ENCODE results near the gene TMEM82.
"Not testable (repeated sequence)": the region's sequence is repeated elsewhere in the genome, so short reads cannot be mapped to it uniquely, and the experiment has no call there.

The TMEM82 gene

DNA sequence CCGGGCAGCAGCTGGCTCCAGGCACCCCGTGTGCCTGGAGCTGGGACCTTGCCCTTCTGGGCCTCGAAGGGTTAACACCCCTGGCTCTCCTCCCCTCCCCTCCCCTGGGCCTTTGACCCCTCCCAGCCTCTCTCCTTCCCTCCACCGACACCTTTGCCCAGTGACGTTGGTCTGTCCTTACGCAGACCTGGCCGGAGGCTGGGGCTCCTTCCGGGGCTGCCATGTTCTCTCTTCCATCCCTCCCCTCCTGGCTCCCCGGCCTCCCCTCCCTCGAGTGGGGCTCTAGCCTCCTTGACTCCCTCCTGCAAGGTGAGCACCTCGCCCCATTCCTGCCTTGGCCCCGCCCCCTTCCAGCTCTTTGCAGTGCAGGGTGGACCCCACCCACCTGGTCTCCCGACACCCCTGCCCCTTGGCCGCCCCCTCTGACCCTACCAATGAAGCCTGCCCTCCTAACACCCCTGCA lies at the start of gene TMEM82:
TMEM82 (plus strand) TSS at position 161 of the 463 bp plus-strand sequence; CDS start at position 222, 61 bp downstream.
- TF ChIP-seq, protein P1, sequence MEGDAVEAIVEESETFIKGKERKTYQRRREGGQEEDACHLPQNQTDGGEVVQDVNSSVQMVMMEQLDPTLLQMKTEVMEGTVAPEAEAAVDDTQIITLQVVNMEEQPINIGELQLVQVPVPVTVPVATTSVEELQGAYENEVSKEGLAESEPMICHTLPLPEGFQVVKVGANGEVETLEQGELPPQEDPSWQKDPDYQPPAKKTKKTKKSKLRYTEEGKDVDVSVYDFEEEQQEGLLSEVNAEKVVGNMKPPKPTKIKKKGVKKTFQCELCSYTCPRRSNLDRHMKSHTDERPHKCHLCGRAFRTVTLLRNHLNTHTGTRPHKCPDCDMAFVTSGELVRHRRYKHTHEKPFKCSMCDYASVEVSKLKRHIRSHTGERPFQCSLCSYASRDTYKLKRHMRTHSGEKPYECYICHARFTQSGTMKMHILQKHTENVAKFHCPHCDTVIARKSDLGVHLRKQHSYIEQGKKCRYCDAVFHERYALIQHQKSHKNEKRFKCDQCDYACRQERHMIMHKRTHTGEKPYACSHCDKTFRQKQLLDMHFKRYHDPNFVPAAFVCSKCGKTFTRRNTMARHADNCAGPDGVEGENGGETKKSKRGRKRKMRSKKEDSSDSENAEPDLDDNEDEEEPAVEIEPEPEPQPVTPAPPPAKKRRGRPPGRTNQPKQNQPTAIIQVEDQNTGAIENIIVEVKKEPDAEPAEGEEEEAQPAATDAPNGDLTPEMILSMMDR (conservative IDR thresholded peaks at IDR 0.05; ENCODE audit: control insufficient read depth, insufficient read depth, low read depth, low read length), result no peak
- DNase-seq (ENCODE audit: low read depth), result no peak
- no peak within 1 kb of the TSS for H3K4me3 ChIP-seq (ENCODE audit: control insufficient read depth, low read depth, low read length)

GRCh38 chr1:15693371-15693770 lies 48.9 kb upstream of the TMEM82 start:
- TF ChIP-seq, protein P1 (conservative IDR thresholded peaks at IDR 0.05; ENCODE audit: control insufficient read depth, insufficient read depth, low read depth, low read length), result no peak
- no peak for DNase-seq (ENCODE audit: low read depth)

GRCh38 chr1:15696956-15697521 lies 45.3 kb upstream of the TMEM82 start:
- TF ChIP-seq, protein P1 (conservative IDR thresholded peaks at IDR 0.05; ENCODE audit: control insufficient read depth, insufficient read depth, low read depth, low read length), result no peak
- no peak for DNase-seq (ENCODE audit: low read depth)

More at GRCh38 chr1:15693371-15693770, 48.9 kb upstream of the TMEM82 start:
- H3K4me3 ChIP-seq (ENCODE audit: control insufficient read depth, low read depth, low read length), result no peak overlapping the region

DNA sequence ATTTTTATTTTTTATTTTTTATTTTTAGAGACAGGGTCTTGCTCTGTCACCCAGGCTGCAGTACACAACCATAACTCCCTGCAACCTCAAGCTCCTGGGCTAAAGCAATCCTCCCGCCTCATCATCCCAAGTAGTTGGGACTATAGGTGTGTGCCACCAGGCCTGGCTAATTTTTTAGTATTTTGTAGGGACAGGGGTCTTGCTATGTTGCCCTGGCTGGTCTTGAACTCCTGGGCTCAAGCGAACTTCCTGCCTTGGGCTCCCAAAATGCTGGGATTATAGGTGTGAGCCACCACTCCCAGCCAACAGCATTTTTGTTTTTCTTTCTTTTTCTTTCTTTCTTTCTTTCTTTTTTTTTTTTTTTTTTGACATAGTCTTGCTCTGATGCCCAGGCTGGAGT lies 44.1 kb upstream of the TMEM82 start:
- DNase-seq (ENCODE audit: low read depth), result no peak
- no peak overlapping the region for H3K4me3 ChIP-seq (ENCODE audit: control insufficient read depth, low read depth, low read length)
- TF ChIP-seq, protein P1 (conservative IDR thresholded peaks at IDR 0.05; ENCODE audit: control insufficient read depth, insufficient read depth, low read depth, low read length), result no peak

More at GRCh38 chr1:15696956-15697521, 45.3 kb upstream of the TMEM82 start:
- no peak overlapping the region for H3K4me3 ChIP-seq (ENCODE audit: control insufficient read depth, low read depth, low read length)

DNA sequence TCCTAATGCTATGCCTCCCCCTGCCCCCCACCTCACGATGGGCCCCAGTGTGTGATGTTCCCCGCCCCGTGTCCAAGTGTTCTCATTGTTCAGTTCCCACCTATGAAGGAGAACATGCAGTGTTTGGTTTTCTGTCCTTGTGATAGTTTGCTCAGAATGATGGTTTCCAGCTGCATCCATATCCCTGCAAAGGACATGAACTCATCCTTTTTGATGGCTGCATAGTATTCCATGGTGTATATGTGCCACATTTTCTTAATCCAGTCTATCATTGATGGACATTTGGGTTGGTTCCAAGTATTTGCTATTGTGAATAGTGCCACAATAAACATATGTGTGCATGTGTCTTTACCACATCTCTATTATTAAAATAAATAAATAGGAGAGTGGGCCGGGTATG lies 43.0 kb upstream of the TMEM82 start:
- H3K4me3 ChIP-seq (ENCODE audit: control insufficient read depth, low read depth, low read length); DNase-seq (ENCODE audit: low read depth): not testable (repeated sequence)

GRCh38 chr1:15700508-15700907 lies 41.8 kb upstream of the TMEM82 start:
- H3K4me3 ChIP-seq (ENCODE audit: control insufficient read depth, low read depth, low read length), result no peak overlapping the region
- TF ChIP-seq, protein P1 (conservative IDR thresholded peaks at IDR 0.05; ENCODE audit: control insufficient read depth, insufficient read depth, low read depth, low read length), result no peak
- DNase-seq (ENCODE audit: low read depth), result no peak

DNA sequence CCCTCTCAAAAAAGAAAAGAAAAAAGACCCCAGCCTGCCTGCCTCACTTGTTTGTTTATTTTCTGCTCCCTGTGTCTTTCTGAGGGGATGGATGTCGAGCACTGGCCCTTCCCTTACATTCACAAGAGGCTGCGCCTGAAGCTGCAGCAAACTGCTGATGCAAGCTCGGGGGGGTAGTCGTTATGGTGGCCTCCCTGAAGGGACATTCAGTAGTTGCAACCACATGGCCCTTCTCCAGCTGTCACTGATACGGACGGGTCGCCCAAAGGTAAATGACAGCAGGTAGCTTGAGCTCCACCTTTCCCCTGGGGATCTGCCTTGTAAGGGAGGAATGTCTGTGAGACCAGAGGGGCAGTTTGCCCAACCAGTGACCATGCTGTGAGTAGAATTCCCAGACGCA lies 40.5 kb upstream of the TMEM82 start:
- TF ChIP-seq, protein P1 (conservative IDR thresholded peaks at IDR 0.05; ENCODE audit: control insufficient read depth, insufficient read depth, low read depth, low read length), result no peak
- no peak overlapping the region for H3K4me3 ChIP-seq (ENCODE audit: control insufficient read depth, low read depth, low read length)
- no peak for DNase-seq (ENCODE audit: low read depth)
